WTC11 (cell line): ENCODE measurements around the gene DESI2.

Experiments used
- ATF2 ChIP-seq: sonication (generic); formaldehyde crosslinking; IDR thresholded peaks from 2 replicates; pipeline ENCODE4 v1.8.1; 2022; ENCODE audit warnings: low read depth, missing genetic modification reagents, borderline replicate concordance
- CTCF ChIP-seq: fragments of 200-600 bp; IDR thresholded peaks from 2 replicates; pipeline ENCODE4 v1.8.0; 2022; ENCODE audit warnings: antibody characterized with exemption
- GABPB1 ChIP-seq: sonication (generic); formaldehyde crosslinking; IDR thresholded peaks from 2 replicates; pipeline ENCODE4 v1.8.1; 2023; ENCODE audit warnings: mild to moderate bottlenecking, missing genetic modification reagents
- MAX ChIP-seq: sonication (generic); formaldehyde crosslinking; IDR thresholded peaks from 2 replicates; pipeline ENCODE4 v1.8.0; 2022; ENCODE audit warnings: mild to moderate bottlenecking, missing genetic modification reagents
- MXD4 ChIP-seq: fragments of 250-450 bp; sonication (Bioruptor Pico); IDR thresholded peaks from 2 replicates; pipeline ENCODE4 v1.8.0; 2021; ENCODE audit warnings: mild to moderate bottlenecking, moderate library complexity, borderline replicate concordance

- TF ChIP-seq CTCF (no peak), MXD4 (CRISPR knock-in tag) (no peak), GABPB1 (no peak), ATF2 (CRISPR knock-in tag) (no peak), MAX (CRISPR knock-in tag) (no peak)
Measured at GRCh38 chr1:244741692-244742091, 88.8 kb downstream of the DESI2 start.
